Gastroesophageal sphincter (tissue), 4 donors: ENCODE results near the gene EVI5L. TPM values are rescaled to one million over a fixed set of nuclear protein-coding genes. Genes with fewer than 3 reads are reported as not detected.

ENCODE experiments used
- ATAC-seq: fragments of 150-250 bp; one replicate; pipeline ENCODE4 v1.9.1; 2016; ENCODE audit warnings: mild to moderate bottlenecking, moderate library complexity
- H3K27ac ChIP-seq, 4 donors: fragments of 200-600 bp; sonication (generic) in 3 of 4; 1 replicate in 3 of 4; 2 replicates in 1 of 4; pipeline ENCODE4 v1.5.1; 2016 to 2019
- H3K27me3 ChIP-seq: fragments of 200-600 bp; sonication (generic); one replicate; pipeline ENCODE4 v1.5.1; 2019
- H3K36me3 ChIP-seq, 2 donors: fragments of 200-600 bp; sonication (generic); one replicate each; pipeline ENCODE4 v1.5.1; 2019; ENCODE audit warnings: control low read depth in 1 of 2
- H3K4me1 ChIP-seq, 3 donors: fragments of 200-600 bp; sonication (generic); 1 replicate in 2 of 3; 2 replicates in 1 of 3; pipeline ENCODE4 v1.5.1; 2016 to 2019; ENCODE audit warnings: control low read depth in 2 of 3
- H3K4me3 ChIP-seq, 2 donors: fragments of 200-600 bp; sonication (generic); one replicate each; pipeline ENCODE4 v1.5.1; 2019; ENCODE audit warnings: mild to moderate bottlenecking in 1 of 2, moderate library complexity in 1 of 2
- H3K9me3 ChIP-seq, 3 donors: fragments of 200-600 bp; sonication (generic); one replicate each; pipeline ENCODE4 v1.5.1; 2017 to 2019; ENCODE audit warnings: control low read depth in 2 of 3
- CTCF ChIP-seq, 4 experiments: fragments of 200-600 bp in 2 of 4; fragments of 450-650 bp in 2 of 4; sonication (generic) in 1 of 4; IDR thresholded peaks; one replicate each; pipeline ENCODE4 v1.5.1; 2017 to 2019; ENCODE audit warnings: antibody characterized with exemption in 4 of 4, mild to moderate bottlenecking in 2 of 4, moderate library complexity in 2 of 4
- EP300 ChIP-seq: sonication (generic); formaldehyde crosslinking; IDR thresholded peaks from one replicate; pipeline ENCODE4 v1.6.1; 2017; ENCODE audit warnings: antibody characterized with exemption, mild to moderate bottlenecking
- POLR2A ChIP-seq, 2 donors: fragments of 450-650 bp; IDR thresholded peaks; one replicate each; pipeline ENCODE4 v1.6.1; 2017; ENCODE audit warnings: antibody characterized with exemption in 2 of 2, mild to moderate bottlenecking in 2 of 2, moderate library complexity in 1 of 2
- POLR2AphosphoS5 ChIP-seq: sonication (generic); formaldehyde crosslinking; IDR thresholded peaks from one replicate; pipeline ENCODE4 v1.6.1; 2017; ENCODE audit warnings: antibody characterized with exemption
- WGBS, 2 donors: methylation state at CpG; one replicate each; pipeline ENCODE4 v1.1.5; 2018; ENCODE audit warnings: low coverage in 1 of 2; 5-methylcytosine and 5-hydroxymethylcytosine counted together
- total RNA-seq, 4 donors: library from RNA; depleted of rRNA; stranded (reverse); fragments of >200 nt; gene quantifications; one replicate each; pipeline ENCODE4 v1.1.0, GENCODE V29; 2016

EVI5L gene
- total RNA-seq, 4 donors from 2014 or later, result 17.3 to 46.3 (median 22.2) TPM

- ATAC-seq, result no peak
- 79 to 82% methylated on average over 8 of the region's 8 CpGs for WGBS, 2 donors
- H3K36me3 ChIP-seq, result no peaks in the 10 kb centered on the region
- no peaks in the 10 kb centered on the region for H3K4me1 ChIP-seq
- H3K27ac ChIP-seq, result no peak overlapping the region
- H3K4me3 ChIP-seq, result no peak overlapping the region
- H3K9me3 ChIP-seq, result no peaks in the 10 kb centered on the region
- no peaks in the 10 kb centered on the region for H3K27me3 ChIP-seq
- no peak for TF ChIP-seq POLR2AphosphoS5
- no peak for TF ChIP-seq POLR2A (IDR thresholded peaks at IDR 0.05)
- TF ChIP-seq EP300, result no peak
- no peak for TF ChIP-seq CTCF (IDR thresholded peaks at IDR 0.05)
Observed at GRCh38 chr19:7840629-7841028, 10.6 kb downstream of the EVI5L start.

- 69 to 90% methylated on average over 3 to 4 of the region's 11 CpGs for WGBS, 2 donors
- H3K36me3 ChIP-seq, result no peaks in the 10 kb centered on the region
- H3K27me3 ChIP-seq, result no peaks in the 10 kb centered on the region
- H3K27ac ChIP-seq, result no peak overlapping the region
- H3K4me1 ChIP-seq, result no peaks in the 10 kb centered on the region
- TF ChIP-seq EP300, result no peak
- TF ChIP-seq POLR2A (IDR thresholded peaks at IDR 0.05), result no peak
- no peak for TF ChIP-seq CTCF (IDR thresholded peaks at IDR 0.05)
- no peak for TF ChIP-seq POLR2AphosphoS5
- H3K4me3 ChIP-seq, result no peak overlapping the region
- H3K9me3 ChIP-seq, result no peaks in the 10 kb centered on the region
- ATAC-seq, result no peak
Observed at GRCh38 chr19:7841751-7842660, 12.0 kb downstream of the EVI5L start.

GRCh38 chr19:7842661-7843294 lies 12.8 kb downstream of the EVI5L start:
- Histone ChIP-seq H3K36me3 (no peaks in the 10 kb centered on the region), H3K27ac (no peak overlapping the region), H3K27me3 (no peaks in the 10 kb centered on the region), H3K4me1 (no peaks in the 10 kb centered on the region), H3K9me3 (no peaks in the 10 kb centered on the region), H3K4me3 (no peak overlapping the region)
- no peak for ATAC-seq
- no peak for TF ChIP-seq CTCF (IDR thresholded peaks at IDR 0.05)
- no peak for TF ChIP-seq POLR2AphosphoS5
- no peak for TF ChIP-seq EP300
- no peak for TF ChIP-seq POLR2A (IDR thresholded peaks at IDR 0.05)
- 91 to 92% methylated on average over 9 to 12 of the region's 12 CpGs for WGBS, 2 donors

- Histone ChIP-seq H3K9me3 (no peaks in the 10 kb centered on the region), H3K36me3 (no peaks in the 10 kb centered on the region), H3K4me3 (no peak overlapping the region), H3K27ac (no peak overlapping the region), H3K27me3 (no peaks in the 10 kb centered on the region), H3K4me1 (no peaks in the 10 kb centered on the region)
- WGBS, 2 donors, result 82 to 95% methylated on average over 4 to 6 of the region's 6 CpGs
- no peak for ATAC-seq
- TF ChIP-seq POLR2AphosphoS5, result no peak
- TF ChIP-seq POLR2A (IDR thresholded peaks at IDR 0.05), result no peak
- TF ChIP-seq EP300, result no peak
- no peak for TF ChIP-seq CTCF (IDR thresholded peaks at IDR 0.05)
Observed at GRCh38 chr19:7843521-7843920, 13.5 kb downstream of the EVI5L start.
